Lung (tissue), 12 donors: ENCODE data around the gene RASSF7. TPM values are rescaled to one million over a fixed set of nuclear protein-coding genes. Genes with fewer than 3 reads are reported as not detected.

Source experiments
- ATAC-seq: fragments of 200-7000 bp; cut with Tn5 transposase; one replicate; pipeline ENCODE4 v1.9.1; 2020; ENCODE audit warnings: moderate number of reproducible peaks; ENCODE audit not compliant: insufficient read depth, low FRiP score
- DNase-seq, 3 donors: peaks; one replicate each; pipeline ENCODE4 v3.0.0-alpha.2; 2013 to 2017
- H3K27ac ChIP-seq, 2 donors: one replicate each; pipeline ENCODE4 v1.5.1; 2013; ENCODE audit warnings: mild to moderate bottlenecking in 2 of 2, moderate library complexity in 2 of 2, control low read depth in 1 of 2, inconsistent platforms in 1 of 2, low read depth in 1 of 2, low read length in 1 of 2
- H3K27me3 ChIP-seq, 3 donors: one replicate each; pipeline ENCODE4 v1.5.1; 2013; ENCODE audit warnings: low read length in 2 of 3; ENCODE audit not compliant: control insufficient read depth in 3 of 3, insufficient read depth in 3 of 3
- H3K36me3 ChIP-seq, 4 donors: one replicate each; pipeline ENCODE4 v1.5.1; 2013; ENCODE audit warnings: low read length in 4 of 4, mild to moderate bottlenecking in 1 of 4, moderate library complexity in 1 of 4; ENCODE audit not compliant: control insufficient read depth in 4 of 4, insufficient read depth in 4 of 4
- H3K4me1 ChIP-seq, 5 donors: one replicate each; pipeline ENCODE4 v1.5.1; 2013; ENCODE audit warnings: low read length in 5 of 5, mild to moderate bottlenecking in 2 of 5, moderate library complexity in 1 of 5; ENCODE audit not compliant: control insufficient read depth in 5 of 5, insufficient read depth in 5 of 5
- H3K4me3 ChIP-seq: one replicate; pipeline ENCODE4 v1.5.1; 2013; ENCODE audit warnings: mild to moderate bottlenecking, control low read depth, moderate library complexity
- H3K9ac ChIP-seq, 2 donors: one replicate each; pipeline ENCODE4 v1.5.1; 2013; ENCODE audit warnings: low read length in 2 of 2, control low read depth in 1 of 2; ENCODE audit not compliant: insufficient read depth in 1 of 2
- H3K9me3 ChIP-seq, 4 donors: one replicate each; pipeline ENCODE4 v1.5.1; 2013; ENCODE audit warnings: low read length in 3 of 4, mild to moderate bottlenecking in 1 of 4, moderate library complexity in 1 of 4; ENCODE audit not compliant: control insufficient read depth in 4 of 4, insufficient read depth in 3 of 4
- CTCF ChIP-seq: IDR thresholded peaks from 2 replicates; pipeline ENCODE4 v1.5.1; 2012; ENCODE audit warnings: mild to moderate bottlenecking; ENCODE audit errors: control extremely low read depth, extremely low read depth
- WGBS, 2 donors: extraction: QIAGEN DNeasy Blood & Tissue Kit; methylation state at CpG; one replicate each; pipeline ENCODE4 v1.1.7; 2013; 5-methylcytosine and 5-hydroxymethylcytosine counted together
- polyA plus RNA-seq, 2 donors: library from polyadenylated mRNA; stranded (reverse); fragments of 200-250 nt; gene quantifications; one replicate each; pipeline ENCODE4 v1.2.1, GENCODE V29; 2013
- total RNA-seq, 2 donors: library from RNA; depleted of rRNA in 1 of 2; stranded (reverse); fragments of >200 nt in 1 of 2; gene quantifications; one replicate each; pipeline ENCODE4 v1.2.1, GENCODE V29; 2014 to 2021
- donor health status: control.
- donor health status: control.
- donor health status: Bipolar disorder and iron deficiency.
- donor health status: healthy.
- donor health status: DM: yes; HTN: yes; CAD: no.

Gene RASSF7
- total and polyA plus RNA-seq, 4 donors = 47.9 to 153 (median 66.4) TPM

- no peak for TF ChIP-seq CTCF
- H3K27ac ChIP-seq = no peak overlapping the region
- no peak overlapping the region for H3K9ac ChIP-seq
- H3K36me3 ChIP-seq = no peaks in the 10 kb centered on the region
- peaks cover 0 to 6% (median 0%) of the 10 kb centered on the region in 5 donors for H3K4me1 ChIP-seq
- peaks cover 0 to 8% (median 0%) of the 10 kb centered on the region in 3 donors for H3K27me3 ChIP-seq
- 96 to 97% methylated on average over 21 to 25 of the region's 25 CpGs for WGBS, 2 donors
- ATAC-seq (no peak), DNase-seq (no peak)
- no peaks in the 10 kb centered on the region for H3K9me3 ChIP-seq
- H3K4me3 ChIP-seq = no peak overlapping the region
Measured at GRCh38 chr11:550021-550745, 10.6 kb upstream of the RASSF7 start.

- 92 to 96% methylated on average over 4 to 5 of the region's 5 CpGs for WGBS, 2 donors
- no peak for ATAC-seq
- Histone ChIP-seq H3K4me1 (peaks cover 0 to 6% (median 0%) of the 10 kb centered on the region in 5 donors), H3K9ac (no peak overlapping the region), H3K27me3 (peaks cover 0 to 8% (median 0%) of the 10 kb centered on the region in 3 donors), H3K4me3 (no peak overlapping the region), H3K9me3 (no peaks in the 10 kb centered on the region), H3K27ac (no peak overlapping the region), H3K36me3 (no peaks in the 10 kb centered on the region)
- TF ChIP-seq CTCF = no peak
- no peak for DNase-seq
Measured at GRCh38 chr11:550746-551085, 10.1 kb upstream of the RASSF7 start.

- Histone ChIP-seq H3K36me3 (no peaks in the 10 kb centered on the region), H3K27ac (no peak overlapping the region), H3K9me3 (no peaks in the 10 kb centered on the region), H3K4me1 (peaks cover 0 to 6% (median 0%) of the 10 kb centered on the region in 5 donors), H3K9ac (no peak overlapping the region), H3K27me3 (peaks cover 0 to 8% (median 0%) of the 10 kb centered on the region in 3 donors), H3K4me3 (no peak overlapping the region)
- no peak for DNase-seq
- WGBS, 2 donors = 82 to 88% methylated on average over 16 of the region's 16 CpGs
- ATAC-seq = no peak
- TF ChIP-seq CTCF = no peak
Measured at GRCh38 chr11:551131-551530, 9.6 kb upstream of the RASSF7 start.
